ENCODE results near the gene TNFAIP8L1.

TNFAIP8L1 gene

GRCh38 chr19:4704317-4704673 lies 65.0 kb downstream of the TNFAIP8L1 start:
- Histone ChIP-seq H3K9ac (ENCODE audit: low read depth, low read length) (no peak overlapping the region), H3K36me3 (ENCODE audit: insufficient read depth, low read length) (peaks cover 70% of the 10 kb centered on the region), H3K79me2 (ENCODE audit: insufficient read depth, low read length) (no peaks in the 10 kb centered on the region), H3K27ac (ENCODE audit: low read length) (no peak overlapping the region), H2AFZ (ENCODE audit: low read depth, low read length) (no peak overlapping the region), H3K27me3 (ENCODE audit: insufficient read depth, low read length, poor library complexity) (no peaks in the 10 kb centered on the region), H3K4me2 (ENCODE audit: insufficient read depth, low read length) (no peak overlapping the region), H3K4me3 (ENCODE audit: low read depth in 1 of 2, low read length in 2 of 2) (no peak overlapping the region), H3K4me1 (ENCODE audit: insufficient read depth, low read length) (no peaks in the 10 kb centered on the region), H3K9me3 (ENCODE audit: insufficient read depth, low read length, severe bottlenecking) (no peaks in the 10 kb centered on the region), H4K20me1 (ENCODE audit: insufficient read depth, low read length) (peaks cover 10% of the 10 kb centered on the region; the same call in 1 of the 2 replicates)
- ATAC-seq (ENCODE audit: insufficient read depth, low read depth) (no peak), DNase-seq (no peak)
- TF ChIP-seq, protein P1, sequence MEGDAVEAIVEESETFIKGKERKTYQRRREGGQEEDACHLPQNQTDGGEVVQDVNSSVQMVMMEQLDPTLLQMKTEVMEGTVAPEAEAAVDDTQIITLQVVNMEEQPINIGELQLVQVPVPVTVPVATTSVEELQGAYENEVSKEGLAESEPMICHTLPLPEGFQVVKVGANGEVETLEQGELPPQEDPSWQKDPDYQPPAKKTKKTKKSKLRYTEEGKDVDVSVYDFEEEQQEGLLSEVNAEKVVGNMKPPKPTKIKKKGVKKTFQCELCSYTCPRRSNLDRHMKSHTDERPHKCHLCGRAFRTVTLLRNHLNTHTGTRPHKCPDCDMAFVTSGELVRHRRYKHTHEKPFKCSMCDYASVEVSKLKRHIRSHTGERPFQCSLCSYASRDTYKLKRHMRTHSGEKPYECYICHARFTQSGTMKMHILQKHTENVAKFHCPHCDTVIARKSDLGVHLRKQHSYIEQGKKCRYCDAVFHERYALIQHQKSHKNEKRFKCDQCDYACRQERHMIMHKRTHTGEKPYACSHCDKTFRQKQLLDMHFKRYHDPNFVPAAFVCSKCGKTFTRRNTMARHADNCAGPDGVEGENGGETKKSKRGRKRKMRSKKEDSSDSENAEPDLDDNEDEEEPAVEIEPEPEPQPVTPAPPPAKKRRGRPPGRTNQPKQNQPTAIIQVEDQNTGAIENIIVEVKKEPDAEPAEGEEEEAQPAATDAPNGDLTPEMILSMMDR (IDR thresholded peaks at IDR 0.05; ENCODE audit: borderline replicate concordance, extremely low read depth, low read length, poor library complexity, severe bottlenecking), result no peak
- no peak for TF ChIP-seq EZH2 (IDR thresholded peaks at IDR 0.05; ENCODE audit: borderline replicate concordance, low read depth, low read length, severe bottlenecking)
